Fibroblast of skin of right biceps (primary cell): ENCODE measurements around the gene GSDMA.

Experiments used
- DNase-seq: peaks from one replicate; pipeline ENCODE4 v3.0.0-alpha.2; 2013

The GSDMA gene

DNA sequence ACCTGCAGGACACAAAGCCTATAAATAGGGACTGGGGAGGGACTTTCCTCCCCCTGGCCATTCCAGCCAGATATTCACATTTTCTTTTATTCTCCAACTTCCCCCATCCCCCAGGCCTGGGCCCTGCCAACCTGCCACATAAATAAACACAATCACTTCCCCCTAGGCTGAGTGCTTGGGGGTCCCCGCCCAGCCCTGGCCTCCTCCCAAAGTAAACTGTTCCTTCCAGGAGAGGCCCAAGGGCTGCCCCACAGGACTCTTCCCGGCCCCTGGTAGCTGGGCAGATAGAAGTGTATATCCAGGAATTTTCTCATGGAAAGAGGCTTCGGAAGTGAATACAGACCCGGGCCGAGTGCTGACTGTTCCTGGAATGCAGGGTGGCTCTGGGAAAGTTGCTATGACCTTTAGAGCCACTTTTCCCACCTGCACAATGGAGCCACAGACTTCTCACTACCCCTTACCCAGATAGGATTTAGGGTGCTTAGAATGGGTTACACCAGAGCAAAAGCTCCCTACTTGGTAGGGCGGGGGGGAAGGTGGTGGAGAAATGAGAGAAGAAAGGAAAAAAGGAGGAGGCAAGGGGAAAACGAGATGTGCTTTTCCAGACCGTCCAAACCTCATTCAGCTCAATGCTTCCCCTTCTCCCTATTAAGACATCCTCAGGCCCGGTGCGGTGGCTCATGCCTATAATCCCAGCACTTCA, 60.9 kb downstream of the GSDMA start:
- DNase-seq, result no peak

DNA sequence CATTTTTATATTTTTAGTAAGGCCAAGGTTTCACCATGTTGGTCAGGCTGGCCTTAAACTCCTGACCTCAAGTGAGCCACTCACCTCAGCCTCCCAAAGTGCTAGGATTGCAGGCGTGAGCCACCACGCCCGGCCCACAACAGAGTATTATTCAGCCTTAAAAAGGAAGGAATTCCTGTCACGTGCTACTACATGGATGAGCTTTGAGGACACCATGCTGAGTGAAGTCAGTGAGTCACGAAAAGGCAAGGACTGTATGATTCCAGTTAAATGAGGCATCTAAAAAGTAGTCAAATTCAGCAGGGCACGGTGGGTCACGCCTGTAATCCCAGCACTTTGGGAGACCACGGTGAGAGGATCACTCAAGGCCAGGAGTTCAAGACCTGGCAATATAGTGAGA, 62.1 kb downstream of the GSDMA start:
- DNase-seq, result peak; percentile 23

DNA sequence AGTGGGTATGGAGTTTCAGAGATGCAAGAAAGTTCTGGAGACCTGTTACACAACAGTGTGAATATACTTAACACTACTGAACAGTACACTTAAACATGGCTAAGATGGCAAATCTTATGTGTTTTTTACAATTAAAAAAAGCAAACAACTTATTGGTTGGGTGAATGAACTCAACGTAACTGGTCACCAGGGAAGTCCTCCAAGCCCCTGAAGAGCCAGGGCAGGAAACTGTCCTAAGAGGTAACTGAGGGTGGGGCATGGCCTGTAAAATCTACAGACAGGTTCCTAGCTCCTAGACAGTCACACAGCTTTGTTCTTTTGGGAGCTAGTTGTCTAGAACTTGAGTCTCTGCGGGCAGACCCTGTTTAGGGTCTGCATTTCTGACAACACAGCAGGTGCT, 62.8 kb downstream of the GSDMA start:
- no peak for DNase-seq

- DNase-seq, result no peak
These were observed 63.4 kb downstream of the GSDMA start for GRCh38 chr17:40025991-40026815.

GRCh38 chr17:40026816-40027613, 64.2 kb downstream of the GSDMA start:
- DNase-seq, result peak; percentile 72
